Natural killer cell (primary cell): ENCODE measurements around the gene TMEM234. TPM values are rescaled to one million over a fixed set of nuclear protein-coding genes. Genes with fewer than 3 reads are reported as not detected.

ENCODE experiments used
- ATAC-seq, 3 donors: fragments of 150-1000 bp in 2 of 3; fragments of 200-7000 bp in 1 of 3; cut with Tn5 transposase; 1 replicate in 1 of 3; 2 replicates in 2 of 3; pipeline ENCODE4 v1.10.0; 2021; ENCODE audit warnings: mild to moderate bottlenecking in 2 of 3, moderate library complexity in 2 of 3
- DNase-seq, 2 donors: peaks; one replicate each; pipeline versions ENCODE4 v3.0.0 to v3.0.0-alpha.2; 2013 to 2021; ENCODE audit warnings: mixed read lengths in 1 of 2
- H3K27ac ChIP-seq: one replicate; pipeline ENCODE4 v1.5.1; 2013; ENCODE audit warnings: mild to moderate bottlenecking, low read length
- H3K27me3 ChIP-seq: one replicate; pipeline ENCODE4 v1.6.1; 2013; ENCODE audit warnings: low read length; ENCODE audit not compliant: control insufficient read depth, insufficient read depth
- H3K36me3 ChIP-seq: one replicate; pipeline ENCODE4 v1.6.1; 2013; ENCODE audit warnings: low read length; ENCODE audit not compliant: control insufficient read depth, insufficient read depth
- H3K4me1 ChIP-seq: one replicate; pipeline ENCODE4 v1.6.1; 2013; ENCODE audit warnings: low read length; ENCODE audit not compliant: control insufficient read depth, insufficient read depth
- H3K4me3 ChIP-seq: one replicate; pipeline ENCODE4 v1.5.1; 2013; ENCODE audit warnings: low read length
- H3K9me3 ChIP-seq: one replicate; pipeline ENCODE4 v1.6.1; 2013; ENCODE audit warnings: low read length; ENCODE audit not compliant: control insufficient read depth, insufficient read depth
- H3K27ac Mint-ChIP-seq, 2 donors: one replicate each; pipeline ENCODE4 v1.8.0; 2022; ENCODE audit warnings: mild to moderate bottlenecking in 2 of 2, mixed read lengths in 2 of 2, moderate library complexity in 1 of 2
- H3K27me3 Mint-ChIP-seq, 2 donors: one replicate each; pipeline ENCODE4 v1.8.0; 2022; ENCODE audit warnings: low read depth in 2 of 2, mixed read lengths in 2 of 2
- H3K36me3 Mint-ChIP-seq: one replicate; pipeline ENCODE4 v1.8.0; 2022; ENCODE audit warnings: mixed read lengths
- H3K4me1 Mint-ChIP-seq, 2 donors: one replicate each; pipeline ENCODE4 v1.8.0; 2022; ENCODE audit warnings: mixed read lengths in 2 of 2
- H3K4me3 Mint-ChIP-seq: one replicate; pipeline ENCODE4 v1.8.0; 2022; ENCODE audit warnings: mild to moderate bottlenecking, moderate library complexity, mixed read lengths
- H3K9me3 Mint-ChIP-seq, 2 donors: one replicate each; pipeline ENCODE4 v1.8.0; 2022; ENCODE audit warnings: mixed read lengths in 2 of 2
- WGBS: methylation state at CpG from one replicate; pipeline ENCODE4 v1.1.7; 2013; ENCODE audit warnings: missing lambda C conversion rate; ENCODE audit not compliant: insufficient coverage; 5-methylcytosine and 5-hydroxymethylcytosine counted together
- intact Hi-C: fragments of 100-400 bp; cut with micrococcal nuclease; formaldehyde crosslinking; loops from one replicate; pipeline ENCODE4 v1.14.2; 2022
- total RNA-seq, 4 donors: library from RNA; stranded (reverse); fragments of 120-200 nt in 1 of 4; gene quantifications; one replicate each; pipeline versions ENCODE4 v1.2.3 to v1.2.4, GENCODE V29; 2013 to 2022
- TF ChIP-seq, protein P1 (sequence below): fragments of 200-600 bp; IDR thresholded peaks from one replicate; pipeline ENCODE4 v1.8.0; 2022; ENCODE audit warnings: antibody characterized with exemption

Gene TMEM234
- total RNA-seq, 3 donors from 2014 or later (not counting 1 experiment from before 2014, with no cell fraction given): 22.2 to 27.1 (median 24.7) TPM

DNA sequence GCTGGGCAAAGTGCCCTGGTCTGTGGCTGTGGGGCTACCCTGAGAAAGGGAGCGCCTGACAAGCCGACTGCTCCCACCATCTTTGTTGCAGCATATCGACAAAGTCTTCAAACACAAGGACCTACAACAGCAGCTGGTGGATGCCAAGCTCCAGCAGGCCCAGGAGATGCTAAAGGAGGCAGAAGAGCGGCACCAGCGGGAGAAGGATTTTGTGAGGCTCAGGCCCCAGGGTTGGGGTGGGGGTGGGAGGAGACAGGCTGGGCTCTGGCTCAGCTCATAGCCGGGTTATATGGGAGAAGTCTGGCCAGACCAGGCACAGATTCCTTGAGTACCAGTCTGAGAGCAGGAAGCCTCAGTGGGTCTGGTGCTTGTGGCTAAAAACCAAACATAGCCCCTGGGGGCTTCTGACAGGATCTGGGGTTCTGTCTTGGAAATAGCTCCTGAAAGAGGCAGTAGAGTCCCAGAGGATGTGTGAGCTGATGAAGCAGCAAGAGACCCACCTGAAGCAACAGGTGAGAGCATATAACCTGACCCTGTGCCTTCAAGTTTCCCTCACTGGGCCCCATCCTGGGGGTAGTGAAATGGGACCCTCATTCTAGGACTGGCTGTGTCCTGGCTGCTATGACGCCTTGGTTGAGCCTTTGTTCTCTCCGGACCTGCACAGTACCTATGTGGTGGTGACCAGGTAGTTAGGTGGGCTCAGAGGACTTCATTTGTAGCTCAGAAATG is 29.8 kb downstream of the TMEM234 start:
- H3K27ac Mint-ChIP-seq: no peak overlapping the region
- no peak overlapping the region for H3K4me3 Mint-ChIP-seq
- ATAC-seq (no peak), DNase-seq (no peak)
- intact Hi-C loops: no loop called here
- peaks cover 21 to 29% of the 10 kb centered on the region in 2 donors for H3K4me1 Mint-ChIP-seq
- Histone ChIP-seq H3K27me3 (no peaks in the 10 kb centered on the region), H3K36me3 (peaks cover 88% of the 10 kb centered on the region), H3K27ac (no peak overlapping the region), H3K4me1 (peaks cover 24% of the 10 kb centered on the region), H3K9me3 (no peaks in the 10 kb centered on the region), H3K4me3 (no peak overlapping the region)
- H3K9me3 Mint-ChIP-seq: no peaks in the 10 kb centered on the region
- TF ChIP-seq, protein P1, sequence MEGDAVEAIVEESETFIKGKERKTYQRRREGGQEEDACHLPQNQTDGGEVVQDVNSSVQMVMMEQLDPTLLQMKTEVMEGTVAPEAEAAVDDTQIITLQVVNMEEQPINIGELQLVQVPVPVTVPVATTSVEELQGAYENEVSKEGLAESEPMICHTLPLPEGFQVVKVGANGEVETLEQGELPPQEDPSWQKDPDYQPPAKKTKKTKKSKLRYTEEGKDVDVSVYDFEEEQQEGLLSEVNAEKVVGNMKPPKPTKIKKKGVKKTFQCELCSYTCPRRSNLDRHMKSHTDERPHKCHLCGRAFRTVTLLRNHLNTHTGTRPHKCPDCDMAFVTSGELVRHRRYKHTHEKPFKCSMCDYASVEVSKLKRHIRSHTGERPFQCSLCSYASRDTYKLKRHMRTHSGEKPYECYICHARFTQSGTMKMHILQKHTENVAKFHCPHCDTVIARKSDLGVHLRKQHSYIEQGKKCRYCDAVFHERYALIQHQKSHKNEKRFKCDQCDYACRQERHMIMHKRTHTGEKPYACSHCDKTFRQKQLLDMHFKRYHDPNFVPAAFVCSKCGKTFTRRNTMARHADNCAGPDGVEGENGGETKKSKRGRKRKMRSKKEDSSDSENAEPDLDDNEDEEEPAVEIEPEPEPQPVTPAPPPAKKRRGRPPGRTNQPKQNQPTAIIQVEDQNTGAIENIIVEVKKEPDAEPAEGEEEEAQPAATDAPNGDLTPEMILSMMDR: no peak
- H3K27me3 Mint-ChIP-seq: no peaks in the 10 kb centered on the region
- peaks cover 25% of the 10 kb centered on the region for H3K36me3 Mint-ChIP-seq
- WGBS: 98% methylated on average over 8 of the region's 8 CpGs

DNA sequence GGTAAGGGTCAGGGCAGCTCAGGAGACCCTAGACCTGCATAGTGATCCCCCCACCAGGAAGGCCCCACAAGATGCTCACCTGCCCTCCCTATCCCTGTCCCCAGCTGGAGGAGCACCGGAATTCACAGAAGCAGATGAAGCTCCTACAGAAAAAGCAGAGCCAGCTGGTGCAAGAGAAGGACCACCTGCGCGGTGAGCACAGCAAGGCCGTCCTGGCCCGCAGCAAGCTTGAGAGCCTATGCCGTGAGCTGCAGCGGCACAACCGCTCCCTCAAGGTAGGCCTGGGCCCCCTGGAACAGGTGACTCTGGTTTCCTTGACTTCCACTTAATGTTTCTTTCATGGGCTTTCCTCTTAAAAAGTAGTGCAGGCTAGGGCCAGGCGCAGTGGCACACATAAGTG is 34.3 kb downstream of the TMEM234 start:
- DNase-seq (no peak), ATAC-seq (no peak)
- H3K4me3 Mint-ChIP-seq: no peak overlapping the region
- H3K36me3 Mint-ChIP-seq: peaks cover 13% of the 10 kb centered on the region
- H3K4me1 Mint-ChIP-seq: peaks cover 21 to 32% of the 10 kb centered on the region in 2 donors
- Histone ChIP-seq H3K4me3 (no peak overlapping the region), H3K36me3 (peaks cover 74% of the 10 kb centered on the region), H3K27ac (no peak overlapping the region), H3K4me1 (no peaks in the 10 kb centered on the region), H3K27me3 (no peaks in the 10 kb centered on the region), H3K9me3 (no peaks in the 10 kb centered on the region)
- H3K27ac Mint-ChIP-seq: no peak overlapping the region
- TF ChIP-seq, protein P1: no peak
- intact Hi-C loops: no loop called here
- H3K27me3 Mint-ChIP-seq: no peaks in the 10 kb centered on the region
- H3K9me3 Mint-ChIP-seq: no peaks in the 10 kb centered on the region
- 98% methylated on average over 9 of the region's 9 CpGs for WGBS

DNA sequence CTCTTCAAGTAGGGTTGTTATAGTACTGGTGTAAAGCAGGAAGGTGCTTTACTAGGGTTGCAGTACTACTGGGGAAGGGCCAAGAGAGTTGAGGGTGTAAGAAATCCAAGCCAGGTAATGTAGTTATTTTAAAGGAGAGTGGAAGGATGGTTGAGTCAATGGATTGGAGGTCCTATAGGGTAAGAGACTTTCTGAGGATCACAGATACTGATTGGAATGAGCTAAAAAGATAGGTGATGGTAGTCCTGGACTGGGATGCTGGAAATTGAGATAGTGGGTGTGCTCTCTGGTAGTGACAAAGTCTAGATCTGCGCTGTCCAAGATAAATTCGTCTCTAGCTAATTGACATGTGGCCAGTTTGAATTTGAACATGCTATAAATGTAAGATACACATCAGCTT is 35.7 kb downstream of the TMEM234 start:
- H3K4me3 Mint-ChIP-seq: no peak overlapping the region
- DNase-seq: no peak

More for the DNA sequence above, 35.7 kb downstream of the TMEM234 start:
- Mint-ChIP-seq H3K4me1 (peaks cover 23 to 38% of the 10 kb centered on the region in 2 donors), H3K27me3 (no peaks in the 10 kb centered on the region), H3K36me3 (peaks cover 2% of the 10 kb centered on the region), H3K9me3 (no peaks in the 10 kb centered on the region), H3K27ac (peak overlapping the region in 1 of 2 donors; percentile 0)
- TF ChIP-seq, protein P1: no peak
- Histone ChIP-seq H3K4me1 (peaks cover 8% of the 10 kb centered on the region), H3K9me3 (no peaks in the 10 kb centered on the region), H3K36me3 (peaks cover 60% of the 10 kb centered on the region), H3K27ac (no peak overlapping the region), H3K4me3 (no peak overlapping the region), H3K27me3 (no peaks in the 10 kb centered on the region)
- no peak for ATAC-seq
- intact Hi-C loops: no loop called here
- 100% methylated on average over 1 of the region's 2 CpGs for WGBS
